HFFc6 (cell line): ENCODE results near the gene MRPL34. TPM values are rescaled to one million over a fixed set of nuclear protein-coding genes. Genes with fewer than 3 reads are reported as not detected.

ENCODE experiments used
- DNase-seq: peaks from one replicate; pipeline ENCODE4 v3.0.0-alpha.2; 2018
- H3K27ac Mint-ChIP-seq: 2 replicates; pipeline ENCODE4 v1.8.0; 2020; ENCODE audit warnings: mild to moderate bottlenecking, mixed read lengths
- H3K27me3 Mint-ChIP-seq: 2 replicates; pipeline ENCODE4 v1.8.0; 2021; ENCODE audit warnings: mild to moderate bottlenecking, moderate library complexity, mixed read lengths; ENCODE audit not compliant: insufficient read depth
- H3K36me3 Mint-ChIP-seq: 2 replicates; pipeline ENCODE4 v1.8.0; 2021; ENCODE audit warnings: low read depth, mixed read lengths
- H3K4me1 Mint-ChIP-seq: 2 replicates; pipeline ENCODE4 v1.8.0; 2020; ENCODE audit warnings: low read depth, mixed read lengths
- H3K4me3 Mint-ChIP-seq: 2 replicates; pipeline ENCODE4 v1.8.0; 2020; ENCODE audit warnings: mild to moderate bottlenecking, moderate library complexity, mixed read lengths
- H3K9me3 Mint-ChIP-seq: 2 replicates; pipeline ENCODE4 v1.8.0; 2020; ENCODE audit warnings: mild to moderate bottlenecking, mixed read lengths
- CTCF ChIP-seq: fragments of 200-600 bp; sonication (generic); IDR thresholded peaks from 2 replicates; pipeline ENCODE4 v1.5.0; 2021; ENCODE audit warnings: antibody characterized with exemption, mild to moderate bottlenecking
- total RNA-seq, 6 experiments: library from RNA; stranded (reverse); fragmentation: NEBNext Ultra II Directional; extraction: Animal tissue kit (Norgen Biotek cat#: 25700); gene quantifications; 2 replicates in 1 of 6; 3 replicates in 5 of 6; pipeline ENCODE4 v1.2.3, GENCODE V29; 2021

MRPL34 gene
- total RNA-seq, 6 experiments from 2014 or later = 43.1 to 56.7 (median 50.4) TPM

- no peak overlapping the region for H3K4me3 Mint-ChIP-seq
- no peak overlapping the region for H3K27ac Mint-ChIP-seq
- H3K36me3 Mint-ChIP-seq = peaks cover 20% of the 10 kb centered on the region
- no peaks in the 10 kb centered on the region; the same call in 1 of the 2 replicates for H3K27me3 Mint-ChIP-seq
- no peak for TF ChIP-seq CTCF
- no peaks in the 10 kb centered on the region for H3K9me3 Mint-ChIP-seq
- H3K4me1 Mint-ChIP-seq = peaks cover 23% of the 10 kb centered on the region
- DNase-seq = no peak
Measured at GRCh38 chr19:17314007-17314593, 8.4 kb downstream of the MRPL34 start.

- peaks cover 2% of the 10 kb centered on the region; the same call in 1 of the 2 replicates for H3K27me3 Mint-ChIP-seq
- no peak for DNase-seq
- peaks cover 14% of the 10 kb centered on the region for H3K36me3 Mint-ChIP-seq
- no peak overlapping the region for H3K27ac Mint-ChIP-seq
- TF ChIP-seq CTCF = no peak
- H3K9me3 Mint-ChIP-seq = no peaks in the 10 kb centered on the region
- H3K4me3 Mint-ChIP-seq = no peak overlapping the region
- H3K4me1 Mint-ChIP-seq = peaks cover 9% of the 10 kb centered on the region
Measured at GRCh38 chr19:17318966-17319365, 13.3 kb downstream of the MRPL34 start.

- peaks cover 14% of the 10 kb centered on the region for H3K36me3 Mint-ChIP-seq
Measured at GRCh38 chr19:17319473-17320238, 14.0 kb downstream of the MRPL34 start.

GRCh38 chr19:17320435-17320834 lies 14.8 kb downstream of the MRPL34 start:
- Mint-ChIP-seq H3K36me3 (peaks cover 13% of the 10 kb centered on the region), H3K9me3 (no peaks in the 10 kb centered on the region), H3K27me3 (peaks cover 2% of the 10 kb centered on the region; the same call in 1 of the 2 replicates), H3K4me3 (no peak overlapping the region), H3K27ac (no peak overlapping the region), H3K4me1 (peaks cover 9% of the 10 kb centered on the region)
- no peak for DNase-seq
- no peak for TF ChIP-seq CTCF

More at GRCh38 chr19:17319473-17320238, 14.0 kb downstream of the MRPL34 start:
- no peak for TF ChIP-seq CTCF
- Mint-ChIP-seq H3K4me3 (no peak overlapping the region), H3K27me3 (peaks cover 2% of the 10 kb centered on the region; the same call in 1 of the 2 replicates), H3K27ac (no peak overlapping the region), H3K4me1 (peaks cover 9% of the 10 kb centered on the region), H3K9me3 (no peaks in the 10 kb centered on the region)
- no peak for DNase-seq

GRCh38 chr19:17321655-17322489 lies 16.2 kb downstream of the MRPL34 start:
- no peak overlapping the region for H3K4me3 Mint-ChIP-seq
- H3K27me3 Mint-ChIP-seq = peaks cover 2% of the 10 kb centered on the region; the same call in 1 of the 2 replicates
- no peak for DNase-seq
- peaks cover 6% of the 10 kb centered on the region; the same call in 1 of the 2 replicates for H3K36me3 Mint-ChIP-seq
- no peak for TF ChIP-seq CTCF
- peak overlapping the region; percentile 36; the same call in 1 of the 2 replicates for H3K27ac Mint-ChIP-seq
- peaks cover 9% of the 10 kb centered on the region for H3K4me1 Mint-ChIP-seq
- no peaks in the 10 kb centered on the region for H3K9me3 Mint-ChIP-seq
